ENCODE measurements around the gene C9orf85.
"Not testable (repeated sequence)": the region's sequence is repeated elsewhere in the genome, so short reads cannot be mapped to it uniquely, and the experiment has no call there.

C9orf85 gene

GRCh38 chr9:71911061-71911907 lies at the start of gene C9orf85, which contains the start of gene ABHD17B:
TSS of gene C9orf85 (plus strand) at chr9:71911639. CDS start at chr9:71911735, 96 bp downstream.
TSS of gene ABHD17B (minus strand) at chr9:71911193. CDS start at chr9:71875080, 36,113 bp downstream.
- peak; percentile 98 for DNase-seq

- no peak for DNase-seq
These were observed 47.8 kb upstream of the C9orf85 start for GRCh38 chr9:71863631-71864030.

- DNase-seq, result no peak
These were observed 36.1 kb upstream of the C9orf85 start for GRCh38 chr9:71875345-71875744.

GRCh38 chr9:71876106-71876505 lies 35.3 kb upstream of the C9orf85 start:
- no peak for DNase-seq

GRCh38 chr9:71876829-71877228 lies 34.6 kb upstream of the C9orf85 start:
- DNase-seq, result no peak

GRCh38 chr9:71878327-71879274 lies 32.8 kb upstream of the C9orf85 start:
- DNase-seq, result no peak

GRCh38 chr9:71879644-71880174 lies 31.7 kb upstream of the C9orf85 start:
- no peak for DNase-seq

- DNase-seq, result no peak
These were observed 27.4 kb upstream of the C9orf85 start for GRCh38 chr9:71884005-71884404.

GRCh38 chr9:71885467-71885866 lies 26.0 kb upstream of the C9orf85 start:
- no peak for DNase-seq

- no peak for DNase-seq
These were observed 25.4 kb upstream of the C9orf85 start for GRCh38 chr9:71886015-71886414.

GRCh38 chr9:71886541-71886940 lies 24.9 kb upstream of the C9orf85 start:
- DNase-seq, result no peak

- DNase-seq, result no peak
These were observed 24.1 kb upstream of the C9orf85 start for GRCh38 chr9:71887362-71887761.

- DNase-seq, result no peak
These were observed 21.3 kb upstream of the C9orf85 start for GRCh38 chr9:71890042-71890679.

GRCh38 chr9:71891557-71892189 lies 19.8 kb upstream of the C9orf85 start:
- no peak for DNase-seq

GRCh38 chr9:71895117-71895516 lies 16.3 kb upstream of the C9orf85 start:
- DNase-seq, result no peak

- no peak for DNase-seq
These were observed 15.5 kb upstream of the C9orf85 start for GRCh38 chr9:71895955-71896354.

- no peak for DNase-seq
These were observed 14.7 kb upstream of the C9orf85 start for GRCh38 chr9:71896761-71897160.

- no peak for DNase-seq
These were observed 13.9 kb upstream of the C9orf85 start for GRCh38 chr9:71897577-71897976.

GRCh38 chr9:71898756-71899155 lies 12.7 kb upstream of the C9orf85 start:
- not testable (repeated sequence) for DNase-seq

GRCh38 chr9:71901695-71902597 lies 9.5 kb upstream of the C9orf85 start:
- DNase-seq, result no peak

- DNase-seq, result no peak
These were observed 7.4 kb upstream of the C9orf85 start for GRCh38 chr9:71904076-71904475.
